ENCODE results near the gene TNFRSF8.

TNFRSF8 gene

GRCh38 chr1:12053752-12054548 is 9.2 kb upstream of the TNFRSF8 start:
- no peaks in the 10 kb centered on the region for H3K27me3 ChIP-seq (ENCODE audit: control insufficient read depth, insufficient read depth, low read length)
- no peaks in the 10 kb centered on the region for H3K36me3 ChIP-seq (ENCODE audit: control insufficient read depth, insufficient read depth, low read length)
- no peaks in the 10 kb centered on the region for H3K9me3 ChIP-seq (ENCODE audit: control insufficient read depth, insufficient read depth, low read length)
- H3K9ac ChIP-seq (ENCODE audit: low read depth, low read length) = no peak overlapping the region
- no peak overlapping the region for H3K4me3 ChIP-seq (ENCODE audit: low read depth, low read length)
- H3K4me1 ChIP-seq (ENCODE audit: control insufficient read depth, insufficient read depth, low read length) = peaks cover 14% of the 10 kb centered on the region
- no peak overlapping the region for H3K27ac ChIP-seq (ENCODE audit: low read depth, low read length)

- Histone ChIP-seq H3K36me3 (ENCODE audit: control insufficient read depth, insufficient read depth, low read length) (no peaks in the 10 kb centered on the region), H3K27ac (ENCODE audit: low read depth, low read length) (no peak overlapping the region), H3K4me3 (ENCODE audit: low read depth, low read length) (no peak overlapping the region), H3K9me3 (ENCODE audit: control insufficient read depth, insufficient read depth, low read length) (no peaks in the 10 kb centered on the region), H3K4me1 (ENCODE audit: control insufficient read depth, insufficient read depth, low read length) (peaks cover 8% of the 10 kb centered on the region), H3K27me3 (ENCODE audit: control insufficient read depth, insufficient read depth, low read length) (no peaks in the 10 kb centered on the region), H3K9ac (ENCODE audit: low read depth, low read length) (no peak overlapping the region)
Observed at GRCh38 chr1:12055259-12055658, 7.8 kb upstream of the TNFRSF8 start.

DNA sequence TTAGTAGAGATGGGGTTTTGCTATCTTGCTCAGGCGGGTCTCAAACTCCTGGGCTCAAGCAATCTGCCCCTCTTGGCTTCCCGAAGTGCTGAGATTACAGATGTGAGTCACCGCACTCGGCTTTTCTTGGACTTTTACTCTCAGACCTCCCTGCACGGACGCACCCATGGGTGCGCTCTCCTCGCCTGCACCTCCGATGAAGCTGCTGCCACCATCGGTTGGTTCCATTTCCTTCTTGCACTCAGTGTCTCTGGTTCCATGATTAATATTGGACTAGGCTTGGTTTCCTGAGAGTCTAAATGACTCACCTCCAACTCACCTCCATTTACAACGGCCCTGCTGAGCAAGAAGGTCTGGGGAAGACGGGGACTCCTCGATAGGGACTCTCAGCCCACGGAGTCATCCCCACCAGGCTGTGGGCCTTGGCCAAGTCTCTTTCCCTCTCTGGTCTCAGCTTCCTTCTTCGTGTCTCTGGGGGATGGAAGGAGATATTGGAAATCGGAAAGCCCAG is 6.7 kb upstream of the TNFRSF8 start:
- Histone ChIP-seq H3K27me3 (ENCODE audit: control insufficient read depth, insufficient read depth, low read length) (no peaks in the 10 kb centered on the region), H3K36me3 (ENCODE audit: control insufficient read depth, insufficient read depth, low read length) (no peaks in the 10 kb centered on the region), H3K27ac (ENCODE audit: low read depth, low read length) (no peak overlapping the region), H3K9me3 (ENCODE audit: control insufficient read depth, insufficient read depth, low read length) (no peaks in the 10 kb centered on the region), H3K9ac (ENCODE audit: low read depth, low read length) (no peak overlapping the region), H3K4me3 (ENCODE audit: low read depth, low read length) (no peak overlapping the region), H3K4me1 (ENCODE audit: control insufficient read depth, insufficient read depth, low read length) (peaks cover 8% of the 10 kb centered on the region)

DNA sequence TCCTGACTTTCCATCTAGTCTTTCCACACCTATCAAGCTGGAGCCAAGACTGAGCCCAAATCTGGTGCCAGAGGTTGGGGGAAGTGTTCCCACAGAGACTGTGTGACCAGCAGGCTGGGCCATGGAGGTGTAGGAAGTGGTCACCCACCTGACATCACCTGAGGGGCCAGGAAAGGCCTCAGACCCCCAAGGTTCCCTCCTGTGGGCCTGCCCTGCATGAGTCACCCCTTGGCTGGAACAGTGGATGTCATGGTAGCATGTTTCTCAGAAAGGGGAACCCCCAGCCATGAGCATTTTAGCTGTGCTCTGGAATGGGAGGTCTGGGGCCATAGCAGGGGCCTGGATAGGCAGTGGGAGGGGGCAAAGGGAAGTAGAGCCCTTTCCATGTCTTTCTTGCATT is 5.7 kb upstream of the TNFRSF8 start:
- no peaks in the 10 kb centered on the region for H3K9me3 ChIP-seq (ENCODE audit: control insufficient read depth, insufficient read depth, low read length)
- 0 out of 2 replicates have a peak, but pooled peaks cover under 1% of the 10 kb centered on the region for H3K4me1 ChIP-seq (ENCODE audit: control insufficient read depth, insufficient read depth, low read length)
- H3K9ac ChIP-seq (ENCODE audit: low read depth, low read length) = no peak overlapping the region
- H3K27me3 ChIP-seq (ENCODE audit: control insufficient read depth, insufficient read depth, low read length) = no peaks in the 10 kb centered on the region
- no peak overlapping the region for H3K4me3 ChIP-seq (ENCODE audit: low read depth, low read length)
- H3K36me3 ChIP-seq (ENCODE audit: control insufficient read depth, insufficient read depth, low read length) = no peaks in the 10 kb centered on the region
- H3K27ac ChIP-seq (ENCODE audit: low read depth, low read length) = no peak overlapping the region

DNA sequence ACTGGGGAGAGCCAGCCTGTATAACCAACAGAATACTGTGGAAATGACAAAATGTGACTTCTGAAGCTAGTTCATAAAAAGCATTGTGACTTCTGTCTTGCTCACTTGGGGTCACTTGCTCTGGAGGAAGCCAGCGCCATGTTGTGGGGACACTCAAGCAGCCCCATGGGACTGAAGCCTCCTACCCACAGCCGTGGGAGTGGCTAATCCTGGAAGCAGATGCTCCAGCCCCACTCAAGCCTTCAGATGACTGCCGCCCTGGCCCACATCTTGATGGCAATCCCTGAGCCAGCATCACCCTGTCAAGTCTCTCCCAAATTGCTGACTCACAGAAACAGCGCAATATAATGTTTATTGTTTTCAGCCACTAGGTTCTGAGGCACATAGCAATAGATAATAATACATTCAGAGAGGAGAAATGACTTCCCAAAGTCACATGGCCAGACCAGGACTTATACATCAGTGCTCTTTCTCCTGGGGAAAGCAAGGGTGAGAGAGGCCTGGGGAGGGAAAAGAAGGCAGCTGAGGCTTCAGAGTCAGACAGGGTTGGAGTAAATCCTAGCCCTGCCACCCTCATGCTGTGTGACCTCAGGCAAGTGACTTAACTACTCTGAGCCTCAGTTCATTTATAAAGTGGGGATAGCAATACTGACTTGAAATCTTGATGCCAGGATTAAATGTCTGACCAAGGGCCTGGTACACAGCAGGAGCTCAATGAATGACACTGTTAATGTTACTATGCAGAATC is 5.0 kb upstream of the TNFRSF8 start:
- Histone ChIP-seq H3K4me1 (ENCODE audit: control insufficient read depth, insufficient read depth, low read length) (0 out of 2 replicates have a peak, but pooled peaks cover 2% of the 10 kb centered on the region), H3K27me3 (ENCODE audit: control insufficient read depth, insufficient read depth, low read length) (peaks cover 6% of the 10 kb centered on the region), H3K4me3 (ENCODE audit: low read depth, low read length) (no peak overlapping the region), H3K27ac (ENCODE audit: low read depth, low read length) (no peak overlapping the region), H3K36me3 (ENCODE audit: control insufficient read depth, insufficient read depth, low read length) (no peaks in the 10 kb centered on the region), H3K9me3 (ENCODE audit: control insufficient read depth, insufficient read depth, low read length) (no peaks in the 10 kb centered on the region), H3K9ac (ENCODE audit: low read depth, low read length) (no peak overlapping the region)

DNA sequence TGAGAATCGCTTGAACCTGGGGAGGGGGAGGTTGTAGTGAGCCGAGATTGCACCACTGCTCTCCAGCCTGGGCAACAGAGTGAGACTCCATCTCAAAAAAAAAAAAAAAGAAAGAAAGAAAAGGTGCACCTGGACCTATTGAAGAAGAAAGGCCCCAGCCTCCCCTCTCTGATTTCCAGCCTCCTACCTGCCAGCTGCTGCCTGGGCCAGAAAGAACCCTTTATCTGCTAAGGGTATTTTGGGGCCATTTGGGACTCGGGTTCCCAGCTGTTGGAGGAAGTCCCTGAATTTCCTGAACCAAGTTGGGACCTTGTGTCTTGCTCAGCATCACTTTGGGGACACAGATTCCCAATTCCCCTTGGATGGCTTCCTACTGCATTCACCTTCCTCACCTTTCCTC is 3.9 kb upstream of the TNFRSF8 start:
- no peak overlapping the region for H3K4me3 ChIP-seq (ENCODE audit: low read depth, low read length)
- H3K36me3 ChIP-seq (ENCODE audit: control insufficient read depth, insufficient read depth, low read length) = no peaks in the 10 kb centered on the region
- H3K27ac ChIP-seq (ENCODE audit: low read depth, low read length) = no peak overlapping the region
- peaks cover 10% of the 10 kb centered on the region for H3K4me1 ChIP-seq (ENCODE audit: control insufficient read depth, insufficient read depth, low read length)
- no peaks in the 10 kb centered on the region for H3K9me3 ChIP-seq (ENCODE audit: control insufficient read depth, insufficient read depth, low read length)
- H3K9ac ChIP-seq (ENCODE audit: low read depth, low read length) = no peak overlapping the region
- peaks cover 17% of the 10 kb centered on the region for H3K27me3 ChIP-seq (ENCODE audit: control insufficient read depth, insufficient read depth, low read length)

- Histone ChIP-seq H3K9me3 (ENCODE audit: control insufficient read depth, insufficient read depth, low read length) (no peaks in the 10 kb centered on the region), H3K4me3 (ENCODE audit: low read depth, low read length) (no peak overlapping the region), H3K27ac (ENCODE audit: low read depth, low read length) (no peak overlapping the region), H3K27me3 (ENCODE audit: control insufficient read depth, insufficient read depth, low read length) (peaks cover 20% of the 10 kb centered on the region), H3K9ac (ENCODE audit: low read depth, low read length) (no peak overlapping the region), H3K4me1 (ENCODE audit: control insufficient read depth, insufficient read depth, low read length) (peaks cover 14% of the 10 kb centered on the region), H3K36me3 (ENCODE audit: control insufficient read depth, insufficient read depth, low read length) (no peaks in the 10 kb centered on the region)
Observed at GRCh38 chr1:12059722-12060464, 3.2 kb upstream of the TNFRSF8 start.

DNA sequence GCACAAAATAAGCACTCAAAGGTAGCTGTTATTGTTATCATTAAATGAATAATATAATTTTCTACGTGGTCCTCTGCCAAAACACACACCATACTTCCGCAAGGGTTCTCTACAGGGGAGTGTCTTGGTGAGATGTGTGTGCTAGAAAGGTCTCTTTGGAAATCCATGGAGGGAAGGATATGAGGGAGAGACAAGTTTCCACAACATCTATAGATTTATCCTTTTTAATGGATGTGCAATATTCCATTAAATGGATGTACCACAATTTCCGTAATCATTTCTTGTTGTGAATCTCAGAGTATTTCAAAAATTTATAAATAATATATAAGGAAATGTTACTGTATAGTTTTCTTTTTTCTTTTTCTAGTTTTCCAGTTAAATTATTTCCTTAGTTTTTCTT is 2.6 kb upstream of the TNFRSF8 start:
- H3K9ac ChIP-seq (ENCODE audit: low read depth, low read length) = no peak overlapping the region

GRCh38 chr1:12064073-12064969 is 1.2 kb downstream of the TNFRSF8 start:
- Histone ChIP-seq H3K27me3 (ENCODE audit: control insufficient read depth, insufficient read depth, low read length) (peaks cover 20% of the 10 kb centered on the region), H3K9ac (ENCODE audit: low read depth, low read length) (peak overlapping the region; percentile 45), H3K4me3 (ENCODE audit: low read depth, low read length) (peak overlapping the region; percentile 58), H3K27ac (ENCODE audit: low read depth, low read length) (no peak overlapping the region), H3K4me1 (ENCODE audit: control insufficient read depth, insufficient read depth, low read length) (peaks cover 39% of the 10 kb centered on the region), H3K9me3 (ENCODE audit: control insufficient read depth, insufficient read depth, low read length) (no peaks in the 10 kb centered on the region), H3K36me3 (ENCODE audit: control insufficient read depth, insufficient read depth, low read length) (peaks cover under 1% of the 10 kb centered on the region; the same call in 1 of the 2 replicates)

More for the DNA sequence above, 2.6 kb upstream of the TNFRSF8 start:
- H3K36me3 ChIP-seq (ENCODE audit: control insufficient read depth, insufficient read depth, low read length) = no peaks in the 10 kb centered on the region
- H3K4me3 ChIP-seq (ENCODE audit: low read depth, low read length) = no peak overlapping the region
- peaks cover 17% of the 10 kb centered on the region for H3K4me1 ChIP-seq (ENCODE audit: control insufficient read depth, insufficient read depth, low read length)
- no peaks in the 10 kb centered on the region for H3K9me3 ChIP-seq (ENCODE audit: control insufficient read depth, insufficient read depth, low read length)
- H3K27ac ChIP-seq (ENCODE audit: low read depth, low read length) = no peak overlapping the region
- peaks cover 20% of the 10 kb centered on the region for H3K27me3 ChIP-seq (ENCODE audit: control insufficient read depth, insufficient read depth, low read length)

GRCh38 chr1:12065872-12066271 is 2.8 kb downstream of the TNFRSF8 start:
- H3K4me1 ChIP-seq (ENCODE audit: control insufficient read depth, insufficient read depth, low read length) = peaks cover 51% of the 10 kb centered on the region
- H3K9ac ChIP-seq (ENCODE audit: low read depth, low read length) = no peak overlapping the region
- peaks cover 4% of the 10 kb centered on the region; the same call in 1 of the 2 replicates for H3K36me3 ChIP-seq (ENCODE audit: control insufficient read depth, insufficient read depth, low read length)
- H3K27ac ChIP-seq (ENCODE audit: low read depth, low read length) = no peak overlapping the region
- H3K9me3 ChIP-seq (ENCODE audit: control insufficient read depth, insufficient read depth, low read length) = no peaks in the 10 kb centered on the region
- H3K27me3 ChIP-seq (ENCODE audit: control insufficient read depth, insufficient read depth, low read length) = peaks cover 20% of the 10 kb centered on the region
- H3K4me3 ChIP-seq (ENCODE audit: low read depth, low read length) = no peak overlapping the region
